Osteoblast (primary cell): ENCODE data around the gene ROBO4. TPM values are rescaled to one million over a fixed set of nuclear protein-coding genes. Genes with fewer than 3 reads are reported as not detected.

Experiments used
- DNase-seq: peaks from one replicate; pipeline ENCODE4 v3.0.0; 2011; ENCODE audit warnings: low spot score, mixed read lengths; ENCODE audit not compliant: insufficient read length; ENCODE audit errors: missing footprints
- H2AFZ ChIP-seq: 2 replicates; pipeline ENCODE4 v1.6.0; 2011; ENCODE audit warnings: mild to moderate bottlenecking, low read length
- H3K27ac ChIP-seq: 2 replicates; pipeline ENCODE4 v1.5.1; 2011; ENCODE audit warnings: mild to moderate bottlenecking, low read depth, low read length, moderate library complexity
- H3K27me3 ChIP-seq: 2 replicates; pipeline ENCODE4 v1.6.0; 2012; ENCODE audit warnings: mild to moderate bottlenecking, control low read depth, inconsistent platforms, low read length, moderate library complexity; ENCODE audit not compliant: insufficient read depth
- H3K36me3 ChIP-seq: 2 replicates; pipeline ENCODE4 v1.5.1; 2011; ENCODE audit warnings: mild to moderate bottlenecking, low read length, control low read depth, moderate library complexity; ENCODE audit not compliant: insufficient read depth
- H3K4me1 ChIP-seq: 2 replicates; pipeline ENCODE4 v1.5.1; 2011; ENCODE audit warnings: mild to moderate bottlenecking, low read length, control low read depth, moderate library complexity; ENCODE audit not compliant: insufficient read depth
- H3K4me2 ChIP-seq: 2 replicates; pipeline ENCODE4 v1.6.0; 2011; ENCODE audit warnings: mild to moderate bottlenecking, low read length; ENCODE audit not compliant: insufficient read depth
- H3K4me3 ChIP-seq: fragments of 200-600 bp; sonication (generic); 3 replicates; pipeline ENCODE4 v1.5.1; 2012; ENCODE audit warnings: mild to moderate bottlenecking, low read length, inconsistent platforms; ENCODE audit not compliant: insufficient read depth
- H3K79me2 ChIP-seq: 2 replicates; pipeline ENCODE4 v1.6.0; 2012; ENCODE audit warnings: mild to moderate bottlenecking, low read length, control low read depth, inconsistent platforms; ENCODE audit not compliant: insufficient read depth
- H3K9me3 ChIP-seq: 2 replicates; pipeline ENCODE4 v1.5.1; 2011; ENCODE audit warnings: low read depth, low read length, control low read depth
- H4K20me1 ChIP-seq: 2 replicates; pipeline ENCODE4 v1.6.0; 2012; ENCODE audit warnings: mild to moderate bottlenecking, low read length, control low read depth; ENCODE audit not compliant: insufficient read depth
- CTCF ChIP-seq: IDR thresholded peaks from 2 replicates; pipeline ENCODE4 v1.5.1; 2011; ENCODE audit warnings: mild to moderate bottlenecking, low read depth, low read length, moderate library complexity; ENCODE audit errors: extremely low read depth
- total RNA-seq: library from RNA; depleted of rRNA; stranded (reverse); fragments of >200 nt; gene quantifications from 2 replicates; pipeline ENCODE4 v1.2.3, GENCODE V29; 2012

The ROBO4 gene
- total RNA-seq, 1 donor: 0.36 TPM

- Histone ChIP-seq H2AFZ (no peak overlapping the region), H3K27ac (no peak overlapping the region), H4K20me1 (no peaks in the 10 kb centered on the region), H3K36me3 (no peaks in the 10 kb centered on the region), H3K79me2 (no peaks in the 10 kb centered on the region), H3K9me3 (no peaks in the 10 kb centered on the region), H3K4me1 (peaks cover 6% of the 10 kb centered on the region), H3K4me3 (peak overlapping the region; percentile 53), H3K4me2 (peak overlapping the region; percentile 57), H3K27me3 (peaks cover 96% of the 10 kb centered on the region)
- peak; percentile 64 for TF ChIP-seq CTCF
- peak; percentile 96 for DNase-seq
Measured at GRCh38 chr11:124865902-124866851, 31.5 kb downstream of the ROBO4 start.

GRCh38 chr11:124865181-124865901 lies 32.3 kb downstream of the ROBO4 start, which contains the start of gene ROBO3:
ROBO3 (plus strand) TSS chr11:124865432; CDS start chr11:124865578, 146 bp downstream.
- H3K4me3 ChIP-seq: peak within 1 kb of the TSS; percentile 53
- no peak for TF ChIP-seq CTCF
- no peaks in the 10 kb centered on the region for H3K36me3 ChIP-seq
- H3K27me3 ChIP-seq: peaks cover 92% of the 10 kb centered on the region
- no peaks in the 10 kb centered on the region for H4K20me1 ChIP-seq
- no peaks in the 10 kb centered on the region for H3K79me2 ChIP-seq
- no peak for DNase-seq
- H2AFZ ChIP-seq: no peak within 1 kb of the TSS
- peak within 1 kb of the TSS; percentile 57 for H3K4me2 ChIP-seq
- no peak within 1 kb of the TSS for H3K27ac ChIP-seq
- no peaks in the 10 kb centered on the region for H3K9me3 ChIP-seq
- peaks cover 6% of the 10 kb centered on the region for H3K4me1 ChIP-seq

DNA sequence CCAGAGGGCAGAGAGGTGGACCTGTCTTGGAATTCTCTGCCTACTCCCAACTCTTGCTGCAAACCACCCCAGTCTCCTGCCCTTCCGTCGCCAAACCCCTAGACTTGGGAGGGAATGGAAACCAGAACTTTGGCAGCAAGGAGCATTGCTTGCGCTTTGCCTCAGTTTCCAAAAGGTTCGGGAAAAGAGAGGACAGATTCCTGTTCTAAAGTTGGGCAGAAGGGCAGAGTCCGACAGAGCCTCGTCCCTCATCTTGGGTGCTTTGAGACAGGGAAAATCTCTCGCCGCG lies 32.8 kb downstream of the ROBO4 start:
- Histone ChIP-seq H3K79me2 (no peaks in the 10 kb centered on the region), H3K4me1 (peaks cover 6% of the 10 kb centered on the region), H4K20me1 (no peaks in the 10 kb centered on the region), H3K36me3 (no peaks in the 10 kb centered on the region), H3K4me3 (no peak overlapping the region), H2AFZ (no peak overlapping the region), H3K27ac (no peak overlapping the region), H3K27me3 (peaks cover 89% of the 10 kb centered on the region), H3K9me3 (no peaks in the 10 kb centered on the region), H3K4me2 (no peak overlapping the region)
- TF ChIP-seq CTCF: no peak
- no peak for DNase-seq
